ENCODE data around the gene NOC2L. TPM values are rescaled to one million over a fixed set of nuclear protein-coding genes. Genes with fewer than 3 reads are reported as not detected.

NOC2L gene
- polyA plus RNA-seq, 2 of the 4 experiments (the other 2 are of a cell fraction), result 48.4 to 73.5 TPM

DNA sequence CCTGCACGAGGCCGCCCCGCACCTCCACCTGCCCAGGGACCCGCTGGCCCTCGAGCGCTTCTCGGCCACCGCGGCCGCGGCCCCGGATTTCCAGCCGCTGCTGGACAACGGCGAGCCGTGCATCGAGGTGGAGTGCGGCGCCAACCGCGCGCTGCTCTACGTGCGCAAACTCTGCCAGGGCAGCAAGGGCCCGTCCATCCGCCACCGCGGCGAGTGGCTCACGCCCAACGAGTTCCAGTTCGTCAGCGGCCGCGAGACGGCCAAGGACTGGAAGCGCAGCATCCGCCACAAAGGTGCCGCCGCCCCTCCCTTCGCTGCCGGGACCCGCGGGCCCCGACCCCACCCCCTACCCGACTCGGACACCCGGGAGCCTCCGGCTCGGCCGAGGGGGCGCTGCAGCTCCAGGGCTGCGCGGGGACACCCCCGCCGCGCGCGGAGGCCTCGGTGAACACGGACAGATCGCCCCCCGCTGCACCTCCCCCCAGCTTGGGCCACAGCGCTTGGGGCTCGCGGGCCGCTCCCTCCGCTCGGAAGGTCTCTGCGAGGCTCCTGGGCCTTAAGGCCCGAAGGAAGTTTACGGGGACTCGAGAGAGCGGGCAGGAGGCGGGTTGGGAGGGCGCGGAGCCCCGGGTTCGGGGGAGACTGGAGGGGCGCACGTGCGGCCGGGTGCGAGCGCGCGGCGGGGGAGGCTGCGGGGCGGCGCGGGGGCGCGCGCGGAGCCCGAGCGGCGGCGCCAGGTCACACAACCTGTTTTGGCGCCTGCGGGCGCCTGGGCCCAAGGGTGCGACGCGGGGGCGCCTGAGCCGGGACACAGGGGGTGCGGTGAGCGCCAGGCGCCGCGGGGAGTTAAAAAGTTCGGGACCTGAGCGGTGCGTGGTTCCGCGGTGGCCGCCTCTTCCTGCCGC lies 34.1 kb downstream of the NOC2L start (continued):
- TF ChIP-seq HOXB13 (CRISPR knock-in tag; IDR thresholded peaks at IDR 0.05; ENCODE audit: low read depth), result no peak

DNA sequence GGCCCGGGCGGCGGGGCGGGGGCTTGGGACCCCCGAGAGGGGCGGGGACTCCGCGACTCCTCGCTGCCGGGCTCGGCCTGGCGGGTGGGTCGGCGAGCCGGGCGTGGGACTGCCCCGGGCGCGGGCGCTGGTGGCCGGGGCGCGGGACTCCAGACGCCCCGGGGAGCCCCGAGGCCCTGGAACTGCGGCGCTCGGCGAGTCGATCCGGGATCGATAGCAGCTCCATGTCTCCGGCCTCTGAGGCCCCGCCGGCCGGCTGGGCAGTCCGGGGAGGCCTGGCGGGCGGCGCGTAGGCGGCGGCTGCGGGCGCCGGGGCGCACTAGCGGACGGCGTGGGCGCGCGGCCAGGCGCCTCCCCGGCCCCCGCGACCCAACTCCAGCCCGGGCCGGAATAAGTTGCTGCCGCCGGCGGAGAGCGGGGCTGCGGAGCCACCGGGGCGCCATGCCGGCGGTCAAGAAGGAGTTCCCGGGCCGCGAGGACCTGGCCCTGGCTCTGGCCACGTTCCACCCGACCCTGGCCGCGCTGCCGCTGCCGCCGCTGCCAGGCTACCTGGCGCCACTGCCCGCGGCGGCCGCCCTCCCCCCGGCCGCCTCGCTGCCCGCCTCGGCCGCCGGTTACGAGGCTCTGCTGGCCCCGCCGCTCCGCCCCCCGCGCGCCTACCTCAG lies 34.9 kb downstream of the NOC2L start:
- TF ChIP-seq PHF8 (IDR thresholded peaks at IDR 0.05; ENCODE audit: borderline replicate concordance, low read depth), result no peak
- TF ChIP-seq, protein P1, sequence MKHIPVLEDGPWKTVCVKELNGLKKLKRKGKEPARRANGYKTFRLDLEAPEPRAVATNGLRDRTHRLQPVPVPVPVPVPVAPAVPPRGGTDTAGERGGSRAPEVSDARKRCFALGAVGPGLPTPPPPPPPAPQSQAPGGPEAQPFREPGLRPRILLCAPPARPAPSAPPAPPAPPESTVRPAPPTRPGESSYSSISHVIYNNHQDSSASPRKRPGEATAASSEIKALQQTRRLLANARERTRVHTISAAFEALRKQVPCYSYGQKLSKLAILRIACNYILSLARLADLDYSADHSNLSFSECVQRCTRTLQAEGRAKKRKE (CRISPR knock-in tag; IDR thresholded peaks at IDR 0.05; ENCODE audit: low read depth), result no peak
- no peak for TF ChIP-seq HOXB5 (CRISPR knock-in tag; IDR thresholded peaks at IDR 0.05)
- peak in 1 of 2 experiments; percentile 16; a peak in 2 of 5 replicates for TF ChIP-seq JUN (IDR thresholded peaks at IDR 0.05)
- Histone ChIP-seq H3K9me3 (no peaks in the 10 kb centered on the region), H3K4me3 (peak overlapping the region; percentile 84), H3K4me2 (peak overlapping the region; percentile 97), H3K4me1 (peaks cover 57% of the 10 kb centered on the region), H3K27ac (peak overlapping the region; percentile 95 to 97)
- ChIA-PET POLR2A (no interaction called here), CTCF (interaction anchor here (3.7 kb wide), 1 partner anchor 16 kb away, joined by 37 read pairs; no protein-coding TSS in a partner anchor)
- DNase-seq (ENCODE audit: low read depth in 1 of 2, low spot score in 1 of 2), result no peak
- FAIRE-seq, result no peak
- ATAC-seq, result peak in 1 of 2 experiments; percentile 3; a peak in 1 of 6 replicates
- WGBS (ENCODE audit: missing lambda C conversion rate), result 0% methylated on average over 2 of the region's 98 CpGs

DNA sequence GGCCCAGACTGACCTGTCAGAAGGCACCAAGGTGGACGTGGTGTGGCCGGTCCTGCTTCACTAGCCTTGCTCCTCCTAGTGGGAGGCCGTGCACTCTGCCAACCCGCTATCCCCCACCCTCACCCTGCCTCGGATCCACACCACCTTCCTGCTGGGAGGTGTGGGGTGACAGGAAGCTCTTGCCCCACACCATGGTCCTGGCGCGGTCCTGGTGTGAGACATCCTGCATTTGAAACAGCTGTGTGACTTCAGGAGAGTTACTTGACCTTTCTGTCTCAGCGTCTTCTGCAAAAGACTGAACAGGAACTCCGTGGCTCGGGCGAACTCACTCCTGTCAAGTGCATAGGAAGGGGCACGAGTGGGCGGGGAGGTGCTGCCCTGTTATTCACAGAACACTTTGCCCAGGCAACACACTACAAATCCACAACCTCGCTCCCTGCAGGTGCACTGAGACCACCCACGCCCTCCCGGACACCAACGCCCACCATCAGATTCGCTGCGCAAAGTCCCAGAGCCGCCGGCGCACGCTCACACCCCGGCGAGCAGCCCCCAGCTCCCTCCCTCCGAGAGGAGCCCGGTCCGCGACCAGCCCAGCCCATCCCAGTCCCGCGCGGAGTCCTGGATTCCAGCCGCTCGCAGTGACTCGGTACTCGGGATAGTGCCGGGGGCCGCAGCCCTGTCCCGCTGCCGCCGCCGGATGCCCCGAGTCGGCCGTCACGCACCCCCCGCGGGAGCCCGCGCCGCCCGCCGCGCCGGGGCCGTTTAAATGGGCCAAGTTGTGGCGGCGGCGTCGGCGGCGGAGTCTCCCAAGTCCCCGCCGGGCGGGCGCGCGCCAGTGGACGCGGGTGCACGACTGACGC lies 35.7 kb downstream of the NOC2L start, which contains the start of gene SAMD11:
Gene SAMD11, plus strand, starts transcription at position 793 of the 860 bp plus-strand sequence. CDS start 509 bp downstream, outside the sequence.
- Histone ChIP-seq H3K27ac (peak within 1 kb of the TSS; percentile 95 to 97), H3K4me1 (peaks cover 57% of the 10 kb centered on the region), H3K4me2 (peak within 1 kb of the TSS; percentile 97), H3K9me3 (no peaks in the 10 kb centered on the region), H3K4me3 (peak within 1 kb of the TSS; percentile 84)
- peak; percentile 46 for TF ChIP-seq POLR2A (IDR thresholded peaks at IDR 0.05; ENCODE audit: low read length)
- TF ChIP-seq, protein P2, sequence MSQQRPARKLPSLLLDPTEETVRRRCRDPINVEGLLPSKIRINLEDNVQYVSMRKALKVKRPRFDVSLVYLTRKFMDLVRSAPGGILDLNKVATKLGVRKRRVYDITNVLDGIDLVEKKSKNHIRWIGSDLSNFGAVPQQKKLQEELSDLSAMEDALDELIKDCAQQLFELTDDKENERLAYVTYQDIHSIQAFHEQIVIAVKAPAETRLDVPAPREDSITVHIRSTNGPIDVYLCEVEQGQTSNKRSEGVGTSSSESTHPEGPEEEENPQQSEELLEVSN (IDR thresholded peaks at IDR 0.05; ENCODE audit: borderline replicate concordance, low read depth), result no peak
- no peak for TF ChIP-seq BHLHE40 (IDR thresholded peaks at IDR 0.05; ENCODE audit: low read depth, low read length)
- no peak for TF ChIP-seq HOXB13 (CRISPR knock-in tag; IDR thresholded peaks at IDR 0.05; ENCODE audit: low read depth)
- TF ChIP-seq, protein P3, sequence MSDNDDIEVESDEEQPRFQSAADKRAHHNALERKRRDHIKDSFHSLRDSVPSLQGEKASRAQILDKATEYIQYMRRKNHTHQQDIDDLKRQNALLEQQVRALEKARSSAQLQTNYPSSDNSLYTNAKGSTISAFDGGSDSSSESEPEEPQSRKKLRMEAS (IDR thresholded peaks at IDR 0.05), result peak; percentile 22; the same call in 1 of the 2 replicates
- TF ChIP-seq, protein P4, sequence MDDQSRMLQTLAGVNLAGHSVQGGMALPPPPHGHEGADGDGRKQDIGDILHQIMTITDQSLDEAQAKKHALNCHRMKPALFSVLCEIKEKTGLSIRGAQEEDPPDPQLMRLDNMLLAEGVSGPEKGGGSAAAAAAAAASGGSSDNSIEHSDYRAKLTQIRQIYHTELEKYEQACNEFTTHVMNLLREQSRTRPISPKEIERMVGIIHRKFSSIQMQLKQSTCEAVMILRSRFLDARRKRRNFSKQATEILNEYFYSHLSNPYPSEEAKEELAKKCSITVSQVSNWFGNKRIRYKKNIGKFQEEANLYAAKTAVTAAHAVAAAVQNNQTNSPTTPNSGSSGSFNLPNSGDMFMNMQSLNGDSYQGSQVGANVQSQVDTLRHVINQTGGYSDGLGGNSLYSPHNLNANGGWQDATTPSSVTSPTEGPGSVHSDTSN (IDR thresholded peaks at IDR 0.05), result no peak
- 0 out of 3 replicates have a peak, but pooled peaks have one; percentile 7 for TF ChIP-seq SMC3 (IDR thresholded peaks at IDR 0.05)
- no peak for TF ChIP-seq ZSCAN20 (CRISPR knock-in tag; IDR thresholded peaks at IDR 0.05)
- TF ChIP-seq HOXA7 (CRISPR knock-in tag; IDR thresholded peaks at IDR 0.05), result no peak
- TF ChIP-seq MYC (IDR thresholded peaks at IDR 0.05; ENCODE audit: borderline replicate concordance, low read length), result no peak
- no peak for TF ChIP-seq KDM5A (IDR thresholded peaks at IDR 0.05)
- peak in 1 of 2 experiments; percentile 49; a peak in 3 of 5 replicates for TF ChIP-seq JUN (IDR thresholded peaks at IDR 0.05)
- TF ChIP-seq ZFP36 (IDR thresholded peaks at IDR 0.05; ENCODE audit: borderline replicate concordance, partially characterized antibody), result peak; percentile 23
- TF ChIP-seq, protein P5, sequence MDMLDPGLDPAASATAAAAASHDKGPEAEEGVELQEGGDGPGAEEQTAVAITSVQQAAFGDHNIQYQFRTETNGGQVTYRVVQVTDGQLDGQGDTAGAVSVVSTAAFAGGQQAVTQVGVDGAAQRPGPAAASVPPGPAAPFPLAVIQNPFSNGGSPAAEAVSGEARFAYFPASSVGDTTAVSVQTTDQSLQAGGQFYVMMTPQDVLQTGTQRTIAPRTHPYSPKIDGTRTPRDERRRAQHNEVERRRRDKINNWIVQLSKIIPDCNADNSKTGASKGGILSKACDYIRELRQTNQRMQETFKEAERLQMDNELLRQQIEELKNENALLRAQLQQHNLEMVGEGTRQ (IDR thresholded peaks at IDR 0.05), result no peak
- no peak for TF ChIP-seq EHF (CRISPR knock-in tag; IDR thresholded peaks at IDR 0.05)
- TF ChIP-seq JUNB (IDR thresholded peaks at IDR 0.05), result no peak
- TF ChIP-seq EP300 (IDR thresholded peaks at IDR 0.05), result no peak
- TF ChIP-seq, protein P6, sequence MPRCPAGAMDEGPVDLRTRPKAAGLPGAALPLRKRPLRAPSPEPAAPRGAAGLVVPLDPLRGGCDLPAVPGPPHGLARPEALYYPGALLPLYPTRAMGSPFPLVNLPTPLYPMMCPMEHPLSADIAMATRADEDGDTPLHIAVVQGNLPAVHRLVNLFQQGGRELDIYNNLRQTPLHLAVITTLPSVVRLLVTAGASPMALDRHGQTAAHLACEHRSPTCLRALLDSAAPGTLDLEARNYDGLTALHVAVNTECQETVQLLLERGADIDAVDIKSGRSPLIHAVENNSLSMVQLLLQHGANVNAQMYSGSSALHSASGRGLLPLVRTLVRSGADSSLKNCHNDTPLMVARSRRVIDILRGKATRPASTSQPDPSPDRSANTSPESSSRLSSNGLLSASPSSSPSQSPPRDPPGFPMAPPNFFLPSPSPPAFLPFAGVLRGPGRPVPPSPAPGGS (IDR thresholded peaks at IDR 0.05), result peak; percentile 54; the same call in 1 of the 3 replicates
- no peak for TF ChIP-seq RCOR1 (IDR thresholded peaks at IDR 0.05; ENCODE audit: low read depth, low read length)
- no peak for TF ChIP-seq RARB (CRISPR knock-in tag; IDR thresholded peaks at IDR 0.05)
- TF ChIP-seq, protein P7, sequence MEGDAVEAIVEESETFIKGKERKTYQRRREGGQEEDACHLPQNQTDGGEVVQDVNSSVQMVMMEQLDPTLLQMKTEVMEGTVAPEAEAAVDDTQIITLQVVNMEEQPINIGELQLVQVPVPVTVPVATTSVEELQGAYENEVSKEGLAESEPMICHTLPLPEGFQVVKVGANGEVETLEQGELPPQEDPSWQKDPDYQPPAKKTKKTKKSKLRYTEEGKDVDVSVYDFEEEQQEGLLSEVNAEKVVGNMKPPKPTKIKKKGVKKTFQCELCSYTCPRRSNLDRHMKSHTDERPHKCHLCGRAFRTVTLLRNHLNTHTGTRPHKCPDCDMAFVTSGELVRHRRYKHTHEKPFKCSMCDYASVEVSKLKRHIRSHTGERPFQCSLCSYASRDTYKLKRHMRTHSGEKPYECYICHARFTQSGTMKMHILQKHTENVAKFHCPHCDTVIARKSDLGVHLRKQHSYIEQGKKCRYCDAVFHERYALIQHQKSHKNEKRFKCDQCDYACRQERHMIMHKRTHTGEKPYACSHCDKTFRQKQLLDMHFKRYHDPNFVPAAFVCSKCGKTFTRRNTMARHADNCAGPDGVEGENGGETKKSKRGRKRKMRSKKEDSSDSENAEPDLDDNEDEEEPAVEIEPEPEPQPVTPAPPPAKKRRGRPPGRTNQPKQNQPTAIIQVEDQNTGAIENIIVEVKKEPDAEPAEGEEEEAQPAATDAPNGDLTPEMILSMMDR (IDR thresholded peaks at IDR 0.05), result no peak; the same call in 2 of the 3 replicates
- peak; percentile 9 to 13; a peak in 3 of 6 replicates for ATAC-seq
- CTCF ChIA-PET, result interaction anchor here (1.0 to 3.7 kb wide), 3 partner anchors 10 to 18 kb away, joined by 4 to 37 read pairs (median 6); no protein-coding TSS in a partner anchor
- FAIRE-seq, result no peak
- 21% methylated on average over 10 of the region's 72 CpGs for WGBS (ENCODE audit: missing lambda C conversion rate)
- POLR2A ChIA-PET, result no interaction called here
- peak in 1 of 2 experiments; percentile 83 for DNase-seq (ENCODE audit: low read depth in 1 of 2, low spot score in 1 of 2)

Data from A549 (cell line).